ENCODE results near the gene IPMK.
"Not testable (repeated sequence)": the region's sequence is repeated elsewhere in the genome, so short reads cannot be mapped to it uniquely, and the experiment has no call there.

IPMK gene

GRCh38 chr10:58179238-58179637, 88.5 kb downstream of the IPMK start:
- in situ Hi-C loops (cut with MboI; ENCODE audit: low sequenced_read_pairs), result loop anchor here (25.0 kb wide), 1 partner anchor 108 kb away; no protein-coding TSS in a partner anchor
- Histone ChIP-seq H3K4me3 (no peak overlapping the region), H3K36me3 (replicated peaks) (no peaks in the 10 kb centered on the region), H3K27me3 (ENCODE audit: low read depth) (no peaks in the 10 kb centered on the region), H3K4me1 (no peaks in the 10 kb centered on the region), H3K9me3 (no peaks in the 10 kb centered on the region)
- no peak for DNase-seq (ENCODE audit: low spot score in 2 of 2)

GRCh38 chr10:58178811-58179210, 88.9 kb downstream of the IPMK start:
- H3K4me1 ChIP-seq, result no peaks in the 10 kb centered on the region
- H3K4me3 ChIP-seq, result no peak overlapping the region
- no peaks in the 10 kb centered on the region for H3K27me3 ChIP-seq (ENCODE audit: low read depth)
- no peaks in the 10 kb centered on the region for H3K9me3 ChIP-seq
- in situ Hi-C loops (cut with MboI; ENCODE audit: low sequenced_read_pairs), result loop anchor here (25.0 kb wide), 1 partner anchor 108 kb away; no protein-coding TSS in a partner anchor
- no peak for DNase-seq (ENCODE audit: low spot score in 2 of 2)
- no peaks in the 10 kb centered on the region for H3K36me3 ChIP-seq (replicated peaks)

- Histone ChIP-seq H3K27me3 (ENCODE audit: low read depth) (no peaks in the 10 kb centered on the region), H3K4me3 (no peak overlapping the region), H3K4me1 (no peaks in the 10 kb centered on the region), H3K36me3 (replicated peaks) (no peaks in the 10 kb centered on the region), H3K9me3 (no peaks in the 10 kb centered on the region)
- peak in 1 of 2 experiments; percentile 59 for DNase-seq (ENCODE audit: low spot score in 2 of 2)
- in situ Hi-C loops (cut with MboI; ENCODE audit: low sequenced_read_pairs), result loop anchor here (25.0 kb wide), 1 partner anchor 110 kb away; no protein-coding TSS in a partner anchor
These were observed 90.2 kb downstream of the IPMK start for GRCh38 chr10:58177362-58177947.

- in situ Hi-C loops (cut with MboI; ENCODE audit: low sequenced_read_pairs), result loop anchor here (25.0 kb wide), 1 partner anchor 111 kb away; no protein-coding TSS in a partner anchor
- H3K9me3 ChIP-seq, result no peaks in the 10 kb centered on the region
- no peaks in the 10 kb centered on the region for H3K27me3 ChIP-seq (ENCODE audit: low read depth)
- DNase-seq (ENCODE audit: low spot score in 2 of 2), result peak in 1 of 2 experiments; percentile 14
- no peaks in the 10 kb centered on the region for H3K4me1 ChIP-seq
- H3K4me3 ChIP-seq, result no peak overlapping the region
- H3K36me3 ChIP-seq (replicated peaks), result no peaks in the 10 kb centered on the region
These were observed 91.4 kb downstream of the IPMK start for GRCh38 chr10:58175990-58176900.

GRCh38 chr10:58174831-58175230, 92.9 kb downstream of the IPMK start:
- Histone ChIP-seq H3K4me1 (no peaks in the 10 kb centered on the region), H3K9me3 (no peaks in the 10 kb centered on the region), H3K36me3 (replicated peaks) (no peaks in the 10 kb centered on the region), H3K4me3 (no peak overlapping the region), H3K27me3 (ENCODE audit: low read depth) (no peaks in the 10 kb centered on the region)
- in situ Hi-C loops (cut with MboI; ENCODE audit: low sequenced_read_pairs), result loop anchor here (25.0 kb wide), 1 partner anchor 112 kb away; no protein-coding TSS in a partner anchor
- no peak for DNase-seq (ENCODE audit: low spot score in 2 of 2)

- H3K4me3 ChIP-seq, result no peak overlapping the region
- H3K36me3 ChIP-seq (replicated peaks), result no peaks in the 10 kb centered on the region
- no peak for DNase-seq (ENCODE audit: low spot score in 2 of 2)
- H3K4me1 ChIP-seq, result no peaks in the 10 kb centered on the region
- no peaks in the 10 kb centered on the region for H3K9me3 ChIP-seq
- H3K27me3 ChIP-seq (ENCODE audit: low read depth), result no peaks in the 10 kb centered on the region
- in situ Hi-C loops (cut with MboI; ENCODE audit: low sequenced_read_pairs), result no loop called here
These were observed 94.3 kb downstream of the IPMK start for GRCh38 chr10:58173391-58173790.

- Histone ChIP-seq H3K9me3 (no peaks in the 10 kb centered on the region), H3K4me3 (no peak overlapping the region), H3K27me3 (ENCODE audit: low read depth) (no peaks in the 10 kb centered on the region), H3K36me3 (replicated peaks) (no peaks in the 10 kb centered on the region), H3K4me1 (no peaks in the 10 kb centered on the region)
- in situ Hi-C loops (cut with MboI; ENCODE audit: low sequenced_read_pairs), result no loop called here
- DNase-seq (ENCODE audit: low spot score in 2 of 2), result no peak
These were observed 96.5 kb downstream of the IPMK start for GRCh38 chr10:58171146-58171545.

- peaks cover 1% of the 10 kb centered on the region; the same call in 1 of the 2 replicates for H3K27me3 ChIP-seq (ENCODE audit: low read depth)
- no peaks in the 10 kb centered on the region for H3K36me3 ChIP-seq (replicated peaks)
- in situ Hi-C loops (cut with MboI; ENCODE audit: low sequenced_read_pairs), result no loop called here
- no peaks in the 10 kb centered on the region for H3K4me1 ChIP-seq
- H3K4me3 ChIP-seq, result no peak overlapping the region
- no peak for DNase-seq (ENCODE audit: low spot score in 2 of 2)
- no peaks in the 10 kb centered on the region for H3K9me3 ChIP-seq
These were observed 103.2 kb downstream of the IPMK start for GRCh38 chr10:58164517-58164916.

GRCh38 chr10:58158806-58159205, 108.9 kb downstream of the IPMK start:
- H3K36me3 ChIP-seq (replicated peaks), result no peaks in the 10 kb centered on the region
- H3K4me3 ChIP-seq, result no peak overlapping the region
- no peaks in the 10 kb centered on the region for H3K9me3 ChIP-seq
- no peak for DNase-seq (ENCODE audit: low spot score in 2 of 2)
- in situ Hi-C loops (cut with MboI; ENCODE audit: low sequenced_read_pairs), result no loop called here
- H3K27me3 ChIP-seq (ENCODE audit: low read depth), result peaks cover 2% of the 10 kb centered on the region; the same call in 1 of the 2 replicates
- H3K4me1 ChIP-seq, result no peaks in the 10 kb centered on the region; the same call in 1 of the 2 replicates

GRCh38 chr10:58157076-58157766, 110.5 kb downstream of the IPMK start:
- peaks cover 2% of the 10 kb centered on the region; the same call in 1 of the 2 replicates for H3K27me3 ChIP-seq (ENCODE audit: low read depth)
- no peak overlapping the region for H3K4me3 ChIP-seq
- in situ Hi-C loops (cut with MboI; ENCODE audit: low sequenced_read_pairs), result no loop called here

GRCh38 chr10:58155941-58156340, 111.8 kb downstream of the IPMK start:
- H3K27me3 ChIP-seq (ENCODE audit: low read depth); in situ Hi-C loops (cut with MboI; ENCODE audit: low sequenced_read_pairs); DNase-seq (ENCODE audit: low spot score in 2 of 2); H3K36me3 ChIP-seq (replicated peaks); H3K4me3 ChIP-seq; H3K4me1 ChIP-seq; H3K9me3 ChIP-seq: not testable (repeated sequence)

More at GRCh38 chr10:58157076-58157766, 110.5 kb downstream of the IPMK start:
- H3K36me3 ChIP-seq (replicated peaks), result no peaks in the 10 kb centered on the region
- no peak for DNase-seq (ENCODE audit: low spot score in 2 of 2)
- peaks cover 8% of the 10 kb centered on the region for H3K4me1 ChIP-seq
- no peaks in the 10 kb centered on the region for H3K9me3 ChIP-seq

GRCh38 chr10:58153751-58154150, 113.9 kb downstream of the IPMK start:
- H3K4me1 ChIP-seq, result peaks cover 8% of the 10 kb centered on the region
- no peak overlapping the region for H3K4me3 ChIP-seq
- no peaks in the 10 kb centered on the region for H3K27me3 ChIP-seq (ENCODE audit: low read depth)
- in situ Hi-C loops (cut with MboI; ENCODE audit: low sequenced_read_pairs), result no loop called here
- no peak for DNase-seq (ENCODE audit: low spot score in 2 of 2)
- H3K9me3 ChIP-seq, result no peaks in the 10 kb centered on the region
- H3K36me3 ChIP-seq (replicated peaks), result no peaks in the 10 kb centered on the region

- in situ Hi-C loops (cut with MboI; ENCODE audit: low sequenced_read_pairs), result no loop called here
- no peaks in the 10 kb centered on the region for H3K9me3 ChIP-seq
These were observed 114.9 kb downstream of the IPMK start for GRCh38 chr10:58152673-58153263.

More at GRCh38 chr10:58152673-58153263, 114.9 kb downstream of the IPMK start:
- H3K4me1 ChIP-seq, result peaks cover 8% of the 10 kb centered on the region
- H3K27me3 ChIP-seq (ENCODE audit: low read depth), result no peaks in the 10 kb centered on the region
- no peak overlapping the region for H3K4me3 ChIP-seq
- no peaks in the 10 kb centered on the region for H3K36me3 ChIP-seq (replicated peaks)
- peak; percentile 84 for DNase-seq (ENCODE audit: low spot score in 2 of 2)

Measured in HAP-1 (cell line).